HUES48 (cell line): ENCODE data around the gene ADAMTS16.

ENCODE experiments used
- H3K27ac ChIP-seq: one replicate; pipeline ENCODE4 v1.7.0; 2013; ENCODE audit warnings: low read depth, low read length, inconsistent platforms
- H3K27me3 ChIP-seq: 2 replicates; pipeline ENCODE4 v1.6.1; 2013; ENCODE audit warnings: mild to moderate bottlenecking, low read length; ENCODE audit not compliant: control insufficient read depth, insufficient read depth
- H3K36me3 ChIP-seq: 2 replicates; pipeline ENCODE4 v1.6.1; 2013; ENCODE audit warnings: low read length; ENCODE audit not compliant: control insufficient read depth, insufficient read depth
- H3K4me1 ChIP-seq: 2 replicates; pipeline ENCODE4 v1.6.1; 2013; ENCODE audit warnings: mild to moderate bottlenecking, low read length; ENCODE audit not compliant: control insufficient read depth, insufficient read depth
- H3K4me3 ChIP-seq: 2 replicates; pipeline ENCODE4 v1.5.1; 2013; ENCODE audit warnings: mild to moderate bottlenecking, low read depth, low read length
- H3K9ac ChIP-seq: 2 replicates; pipeline ENCODE4 v1.6.1; 2013; ENCODE audit warnings: mild to moderate bottlenecking, low read depth, low read length, moderate library complexity
- H3K9me3 ChIP-seq: 2 replicates; pipeline ENCODE4 v1.6.1; 2013; ENCODE audit warnings: low read length; ENCODE audit not compliant: control insufficient read depth, insufficient read depth

The ADAMTS16 gene

GRCh38 chr5:5297432-5298067, 157.4 kb downstream of the ADAMTS16 start:
- Histone ChIP-seq H3K9ac (no peak overlapping the region), H3K36me3 (no peaks in the 10 kb centered on the region), H3K27me3 (no peaks in the 10 kb centered on the region), H3K27ac (no peak overlapping the region), H3K4me3 (no peak overlapping the region), H3K4me1 (no peaks in the 10 kb centered on the region), H3K9me3 (peaks cover 4% of the 10 kb centered on the region; the same call in 1 of the 2 replicates)

GRCh38 chr5:5298068-5298633, 158.0 kb downstream of the ADAMTS16 start:
- no peak overlapping the region for H3K9ac ChIP-seq
- no peak overlapping the region for H3K4me3 ChIP-seq
- H3K4me1 ChIP-seq = no peaks in the 10 kb centered on the region
- H3K36me3 ChIP-seq = no peaks in the 10 kb centered on the region
- no peak overlapping the region for H3K27ac ChIP-seq
- peaks cover 4% of the 10 kb centered on the region; the same call in 1 of the 2 replicates for H3K9me3 ChIP-seq
- no peaks in the 10 kb centered on the region for H3K27me3 ChIP-seq

GRCh38 chr5:5298841-5299541, 158.9 kb downstream of the ADAMTS16 start:
- Histone ChIP-seq H3K27me3 (no peaks in the 10 kb centered on the region), H3K4me3 (no peak overlapping the region), H3K9ac (no peak overlapping the region), H3K36me3 (no peaks in the 10 kb centered on the region), H3K9me3 (peaks cover 4% of the 10 kb centered on the region; the same call in 1 of the 2 replicates), H3K27ac (no peak overlapping the region), H3K4me1 (no peaks in the 10 kb centered on the region)

GRCh38 chr5:5301176-5301575, 161.0 kb downstream of the ADAMTS16 start:
- Histone ChIP-seq H3K27ac (no peak overlapping the region), H3K36me3 (no peaks in the 10 kb centered on the region), H3K27me3 (no peaks in the 10 kb centered on the region), H3K9me3 (peaks cover 4% of the 10 kb centered on the region; the same call in 1 of the 2 replicates), H3K4me1 (no peaks in the 10 kb centered on the region), H3K9ac (no peak overlapping the region), H3K4me3 (no peak overlapping the region)

GRCh38 chr5:5302201-5302600, 162.1 kb downstream of the ADAMTS16 start:
- no peak overlapping the region for H3K27ac ChIP-seq
- H3K9ac ChIP-seq = no peak overlapping the region
- H3K9me3 ChIP-seq = peaks cover 4% of the 10 kb centered on the region; the same call in 1 of the 2 replicates
- no peaks in the 10 kb centered on the region for H3K27me3 ChIP-seq
- no peak overlapping the region for H3K4me3 ChIP-seq
- H3K4me1 ChIP-seq = no peaks in the 10 kb centered on the region
- no peaks in the 10 kb centered on the region for H3K36me3 ChIP-seq

- no peaks in the 10 kb centered on the region for H3K27me3 ChIP-seq
- H3K4me3 ChIP-seq = no peak overlapping the region
- H3K4me1 ChIP-seq = no peaks in the 10 kb centered on the region
- H3K27ac ChIP-seq = no peak overlapping the region
- no peak overlapping the region for H3K9ac ChIP-seq
- peaks cover 4% of the 10 kb centered on the region; the same call in 1 of the 2 replicates for H3K9me3 ChIP-seq
- H3K36me3 ChIP-seq = 0 out of 2 replicates have a peak, but pooled peaks cover 2% of the 10 kb centered on the region
Observed at GRCh38 chr5:5303242-5303641, 163.1 kb downstream of the ADAMTS16 start.

- no peaks in the 10 kb centered on the region for H3K27me3 ChIP-seq
- no peak overlapping the region for H3K4me3 ChIP-seq
- H3K9ac ChIP-seq = no peak overlapping the region
- H3K27ac ChIP-seq = no peak overlapping the region
- H3K36me3 ChIP-seq = 0 out of 2 replicates have a peak, but pooled peaks cover 5% of the 10 kb centered on the region
- H3K9me3 ChIP-seq = peaks cover 4% of the 10 kb centered on the region; the same call in 1 of the 2 replicates
- H3K4me1 ChIP-seq = no peaks in the 10 kb centered on the region
Observed at GRCh38 chr5:5304361-5305020, 164.4 kb downstream of the ADAMTS16 start.

- Histone ChIP-seq H3K27ac (no peak overlapping the region), H3K36me3 (0 out of 2 replicates have a peak, but pooled peaks cover 5% of the 10 kb centered on the region), H3K9me3 (peaks cover 4% of the 10 kb centered on the region; the same call in 1 of the 2 replicates), H3K9ac (no peak overlapping the region), H3K4me1 (no peaks in the 10 kb centered on the region), H3K4me3 (no peak overlapping the region), H3K27me3 (no peaks in the 10 kb centered on the region)
Observed at GRCh38 chr5:5306696-5307095, 166.6 kb downstream of the ADAMTS16 start.

GRCh38 chr5:5308319-5308718, 168.2 kb downstream of the ADAMTS16 start:
- no peaks in the 10 kb centered on the region for H3K9me3 ChIP-seq
- no peak overlapping the region for H3K27ac ChIP-seq
- H3K27me3 ChIP-seq = no peaks in the 10 kb centered on the region

GRCh38 chr5:5309645-5310044, 169.5 kb downstream of the ADAMTS16 start:
- Histone ChIP-seq H3K36me3 (0 out of 2 replicates have a peak, but pooled peaks cover 5% of the 10 kb centered on the region), H3K4me1 (peaks cover 13% of the 10 kb centered on the region), H3K4me3 (no peak overlapping the region), H3K27ac (no peak overlapping the region), H3K27me3 (no peaks in the 10 kb centered on the region), H3K9ac (no peak overlapping the region), H3K9me3 (no peaks in the 10 kb centered on the region)

More at GRCh38 chr5:5308319-5308718, 168.2 kb downstream of the ADAMTS16 start:
- Histone ChIP-seq H3K36me3 (0 out of 2 replicates have a peak, but pooled peaks cover 5% of the 10 kb centered on the region), H3K4me3 (no peak overlapping the region), H3K4me1 (peaks cover 13% of the 10 kb centered on the region), H3K9ac (no peak overlapping the region)
